ENCODE data around the gene DNPEP.

DNA sequence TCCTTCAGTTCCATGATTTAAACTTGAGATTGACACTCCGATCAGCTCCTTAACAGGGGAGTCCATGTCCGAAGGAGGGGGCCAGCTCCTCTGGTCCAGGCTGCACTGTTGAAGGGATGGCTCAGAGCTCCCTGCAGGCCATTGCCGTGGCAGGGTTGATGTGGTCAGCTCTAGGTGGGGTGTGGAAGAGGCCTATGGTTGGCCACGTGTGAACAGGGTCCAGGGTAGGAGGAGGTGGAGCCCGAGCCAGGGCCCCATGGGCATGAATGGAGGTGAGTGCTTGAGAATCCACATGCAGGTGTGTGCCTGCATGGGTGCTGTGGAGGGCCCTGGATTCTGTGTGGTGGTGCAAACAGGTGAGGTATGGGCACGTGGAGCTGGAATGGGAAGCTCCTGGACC lies 48.0 kb upstream of the DNPEP start:
- TF ChIP-seq, protein P1, sequence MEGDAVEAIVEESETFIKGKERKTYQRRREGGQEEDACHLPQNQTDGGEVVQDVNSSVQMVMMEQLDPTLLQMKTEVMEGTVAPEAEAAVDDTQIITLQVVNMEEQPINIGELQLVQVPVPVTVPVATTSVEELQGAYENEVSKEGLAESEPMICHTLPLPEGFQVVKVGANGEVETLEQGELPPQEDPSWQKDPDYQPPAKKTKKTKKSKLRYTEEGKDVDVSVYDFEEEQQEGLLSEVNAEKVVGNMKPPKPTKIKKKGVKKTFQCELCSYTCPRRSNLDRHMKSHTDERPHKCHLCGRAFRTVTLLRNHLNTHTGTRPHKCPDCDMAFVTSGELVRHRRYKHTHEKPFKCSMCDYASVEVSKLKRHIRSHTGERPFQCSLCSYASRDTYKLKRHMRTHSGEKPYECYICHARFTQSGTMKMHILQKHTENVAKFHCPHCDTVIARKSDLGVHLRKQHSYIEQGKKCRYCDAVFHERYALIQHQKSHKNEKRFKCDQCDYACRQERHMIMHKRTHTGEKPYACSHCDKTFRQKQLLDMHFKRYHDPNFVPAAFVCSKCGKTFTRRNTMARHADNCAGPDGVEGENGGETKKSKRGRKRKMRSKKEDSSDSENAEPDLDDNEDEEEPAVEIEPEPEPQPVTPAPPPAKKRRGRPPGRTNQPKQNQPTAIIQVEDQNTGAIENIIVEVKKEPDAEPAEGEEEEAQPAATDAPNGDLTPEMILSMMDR (IDR thresholded peaks at IDR 0.05), result no peak
- no peak for TF ChIP-seq POLR2A (IDR thresholded peaks at IDR 0.05)

Measured in thyroid gland (tissue), 4 donors.